SK-N-SH treated with all-trans-retinoic acid at 6 μM for 48 hours (cell line): Measurements from ENCODE around the gene GSAP.

Experiments used
- ATAC-seq: fragments of 200-7000 bp; cut with Tn5 transposase; 3 replicates; pipeline ENCODE4 v1.9.1; 2020; ENCODE audit warnings: mild to moderate bottlenecking, moderate library complexity
- ARNTL ChIP-seq: fragments of 450-650 bp; formaldehyde crosslinking; IDR thresholded peaks from 2 replicates; pipeline ENCODE4 v1.5.0; 2020; ENCODE audit warnings: low read depth, mild to moderate bottlenecking, moderate library complexity, borderline replicate concordance
- BACH2 ChIP-seq: fragments of 250-450 bp; sonication (Bioruptor Pico); IDR thresholded peaks from 2 replicates; pipeline ENCODE4 v1.9.0; 2021; ENCODE audit warnings: mild to moderate bottlenecking, borderline replicate concordance
- CREB5 ChIP-seq: fragments of 250-450 bp; sonication (Bioruptor Pico); IDR thresholded peaks from 2 replicates; pipeline ENCODE4 v1.5.1; 2020; ENCODE audit warnings: low read depth, mild to moderate bottlenecking, moderate library complexity
- CSRNP3 ChIP-seq: fragments of 250-450 bp; sonication (Bioruptor Pico); IDR thresholded peaks from 2 replicates; pipeline ENCODE4 v1.5.1; 2021; ENCODE audit warnings: mild to moderate bottlenecking, moderate library complexity
- ESRRG ChIP-seq: fragments of 250-450 bp; sonication (Bioruptor Pico); IDR thresholded peaks from 2 replicates; pipeline ENCODE4 v1.6.1; 2021; ENCODE audit warnings: mild to moderate bottlenecking
- ISL1 ChIP-seq: fragments of 250-450 bp; sonication (Bioruptor Pico); IDR thresholded peaks from 2 replicates; pipeline ENCODE4 v2.1.2; 2022; ENCODE audit warnings: mild to moderate bottlenecking, moderate library complexity
- OSR1 ChIP-seq: fragments of 250-450 bp; sonication (Bioruptor Pico); IDR thresholded peaks from 2 replicates; pipeline ENCODE4 v1.8.0; 2022; ENCODE audit warnings: moderate library complexity, mild to moderate bottlenecking, inconsistent platforms
- PATZ1 ChIP-seq: fragments of 250-450 bp; sonication (Bioruptor Pico); IDR thresholded peaks from 2 replicates; pipeline ENCODE4 v1.8.0; 2020; ENCODE audit warnings: mild to moderate bottlenecking, moderate library complexity, borderline replicate concordance
- POU6F1 ChIP-seq: fragments of 250-450 bp; sonication (Bioruptor Pico); IDR thresholded peaks from 2 replicates; pipeline ENCODE4 v1.8.0; 2021; ENCODE audit warnings: low read depth, mild to moderate bottlenecking, moderate library complexity, borderline replicate concordance
- PPARA ChIP-seq: fragments of 250-450 bp; sonication (Bioruptor Pico); IDR thresholded peaks from 2 replicates; pipeline ENCODE4 v1.5.0; 2020; ENCODE audit warnings: mild to moderate bottlenecking, borderline replicate concordance
- RARB ChIP-seq: fragments of 250-450 bp; sonication (Bioruptor Pico); IDR thresholded peaks from 2 replicates; pipeline ENCODE4 v1.8.0; 2021; ENCODE audit warnings: mild to moderate bottlenecking, moderate library complexity
- SNAI2 ChIP-seq: fragments of 250-450 bp; sonication (Bioruptor Pico); IDR thresholded peaks from 2 replicates; pipeline ENCODE4 v1.5.0; 2020; ENCODE audit warnings: mild to moderate bottlenecking, moderate library complexity
- TCF4 ChIP-seq: fragments of 250-450 bp; sonication (Bioruptor Pico); IDR thresholded peaks from 2 replicates; pipeline ENCODE4 v1.8.0; 2021; ENCODE audit warnings: mild to moderate bottlenecking, moderate library complexity, borderline replicate concordance
- TOX ChIP-seq: fragments of 250-450 bp; sonication (Bioruptor Pico); IDR thresholded peaks from 2 replicates; pipeline ENCODE4 v1.8.0; 2021; ENCODE audit warnings: mild to moderate bottlenecking, moderate library complexity, borderline replicate concordance
- TSHZ2 ChIP-seq: fragments of 250-450 bp; sonication (Bioruptor Pico); IDR thresholded peaks from 2 replicates; pipeline ENCODE4 v1.5.0; 2020; ENCODE audit warnings: mild to moderate bottlenecking, moderate library complexity
- ZC3H10 ChIP-seq: fragments of 250-450 bp; sonication (Bioruptor Pico); IDR thresholded peaks from 2 replicates; pipeline ENCODE4 v1.5.1; 2021; ENCODE audit warnings: mild to moderate bottlenecking, moderate library complexity
- ZFP3 ChIP-seq: fragments of 250-450 bp; sonication (Bioruptor Pico); IDR thresholded peaks from 2 replicates; pipeline ENCODE4 v1.5.0; 2020; ENCODE audit warnings: mild to moderate bottlenecking, moderate library complexity
- ZFP30 ChIP-seq: fragments of 450-650 bp; formaldehyde crosslinking; IDR thresholded peaks from 2 replicates; pipeline ENCODE4 v1.5.0; 2022; ENCODE audit warnings: mild to moderate bottlenecking, moderate library complexity
- ZNF565 ChIP-seq: fragments of 450-650 bp; formaldehyde crosslinking; conservative IDR thresholded peaks from 2 replicates; pipeline ENCODE4 v1.5.0; 2020; ENCODE audit warnings: low read depth, mild to moderate bottlenecking, moderate library complexity
- ZNF8 ChIP-seq: fragments of 450-650 bp; formaldehyde crosslinking; IDR thresholded peaks from 2 replicates; pipeline ENCODE4 v1.5.0; 2020; ENCODE audit warnings: mild to moderate bottlenecking, moderate library complexity

GSAP gene

GRCh38 chr7:77409005-77409738 lies 7.0 kb downstream of the GSAP start:
- ATAC-seq: no peak
- TF ChIP-seq ZC3H10: no peak
- TF ChIP-seq OSR1: no peak
- no peak for TF ChIP-seq ZNF565 (CRISPR knock-in tag)
- no peak for TF ChIP-seq ZNF8 (CRISPR knock-in tag)
- TF ChIP-seq PATZ1: no peak
- TF ChIP-seq PPARA (CRISPR knock-in tag): no peak
- TF ChIP-seq CSRNP3 (CRISPR knock-in tag): no peak
- TF ChIP-seq ESRRG (CRISPR knock-in tag): no peak
- TF ChIP-seq ZFP3 (CRISPR knock-in tag): no peak
- no peak for TF ChIP-seq CREB5 (CRISPR knock-in tag)
- no peak for TF ChIP-seq POU6F1 (CRISPR knock-in tag)
- TF ChIP-seq SNAI2 (CRISPR knock-in tag): no peak
- TF ChIP-seq RARB (CRISPR knock-in tag): no peak
- no peak for TF ChIP-seq TSHZ2 (CRISPR knock-in tag)
- TF ChIP-seq TOX (CRISPR knock-in tag): no peak
- TF ChIP-seq BACH2 (CRISPR knock-in tag): no peak
- no peak for TF ChIP-seq ISL1 (CRISPR knock-in tag)
- TF ChIP-seq TCF4 (CRISPR knock-in tag): no peak

GRCh38 chr7:77407906-77408305 lies 8.2 kb downstream of the GSAP start:
- ATAC-seq: no peak
- TF ChIP-seq ZFP3 (CRISPR knock-in tag) (no peak), PPARA (CRISPR knock-in tag) (no peak), OSR1 (no peak), ISL1 (CRISPR knock-in tag) (no peak), RARB (CRISPR knock-in tag) (no peak), ZNF565 (CRISPR knock-in tag) (no peak), ZFP30 (CRISPR knock-in tag) (no peak), ARNTL (CRISPR knock-in tag) (no peak), TOX (CRISPR knock-in tag) (no peak), TCF4 (CRISPR knock-in tag) (no peak), POU6F1 (CRISPR knock-in tag) (no peak), CSRNP3 (CRISPR knock-in tag) (no peak), ZC3H10 (no peak), CREB5 (CRISPR knock-in tag) (no peak), TSHZ2 (CRISPR knock-in tag) (no peak), SNAI2 (CRISPR knock-in tag) (no peak)
